HEK293 (cell line): ENCODE results near the gene ARHGAP10.

Experiments
- CTCF ChIA-PET: fragments of 350-600 bp; formaldehyde crosslinking; extraction: SDS; loops from one replicate; lab custom pipeline; 2021; ENCODE audit warnings: antibody characterized with exemption; lab: Yijun Ruan, JAX
- POLR2A ChIA-PET: fragments of 300-600 bp; formaldehyde crosslinking; extraction: SDS; loops from one replicate; lab custom pipeline; 2020; ENCODE audit warnings: antibody characterized with exemption, inconsistent platforms; lab: Yijun Ruan, JAX
- H3K27ac ChIP-seq: fragments of 200-500 bp; sonication (Bioruptor generic); 2 replicates; pipeline ENCODE4 v1.5.1; 2014; ENCODE audit warnings: low read depth, low read length, control low read depth, inconsistent platforms; ENCODE audit errors: extremely low read depth
- H3K36me3 ChIP-seq, 2 experiments: fragments of 200-500 bp in 1 of 2; sonication (Bioruptor generic) in 1 of 2; 1 replicate in 1 of 2; 2 replicates in 1 of 2; pipeline ENCODE4 v1.5.1; 2014 to 2017; ENCODE audit warnings: inconsistent platforms in 2 of 2, low read length in 2 of 2; ENCODE audit not compliant: control insufficient read depth in 2 of 2, insufficient read depth in 1 of 2
- H3K4me1 ChIP-seq: fragments of 200-500 bp; sonication (Bioruptor generic); 2 replicates; pipeline ENCODE4 v1.5.1; 2014; ENCODE audit warnings: mild to moderate bottlenecking, low read length, inconsistent platforms; ENCODE audit not compliant: control insufficient read depth, insufficient read depth
- H3K4me3 ChIP-seq: 2 replicates; pipeline ENCODE4 v1.5.1; 2011; ENCODE audit warnings: low read depth, mild to moderate bottlenecking, control low read depth, low read length, moderate library complexity
- H3K9me3 ChIP-seq: fragments of 200-500 bp; sonication (Bioruptor generic); 2 replicates; pipeline ENCODE4 v1.5.1; 2014; ENCODE audit warnings: low read depth, low read length, inconsistent platforms; ENCODE audit not compliant: control insufficient read depth, insufficient read depth
- HOXC10 ChIP-seq: sonication (generic); formaldehyde crosslinking; IDR thresholded peaks from 2 replicates; pipeline ENCODE4 v1.8.1; 2023; ENCODE audit warnings: mild to moderate bottlenecking, missing genetic modification reagents
- KLF16 ChIP-seq: fragments of 450-650 bp; formaldehyde crosslinking; IDR thresholded peaks from 2 replicates; pipeline ENCODE4 v1.5.1; 2017; ENCODE audit warnings: missing biosample characterization, missing genetic modification characterization
- KLF9 ChIP-seq: fragments of 450-650 bp; formaldehyde crosslinking; IDR thresholded peaks from 2 replicates; pipeline ENCODE4 v1.5.1; 2016; ENCODE audit warnings: missing biosample characterization, missing genetic modification characterization, low read depth
- REPIN1 ChIP-seq: fragments of 450-650 bp; formaldehyde crosslinking; IDR thresholded peaks from 2 replicates; pipeline ENCODE4 v1.5.1; 2017; ENCODE audit warnings: missing biosample characterization, missing genetic modification characterization, low read depth
- ZNF112 ChIP-seq: fragments of 450-650 bp; formaldehyde crosslinking; IDR thresholded peaks from 2 replicates; pipeline ENCODE4 v1.5.0; 2017; ENCODE audit warnings: missing biosample characterization, missing genetic modification characterization
- ZNF155 ChIP-seq: fragments of 450-650 bp; formaldehyde crosslinking; IDR thresholded peaks from 2 replicates; pipeline ENCODE4 v1.5.1; 2016; ENCODE audit warnings: missing biosample characterization, missing genetic modification characterization
- ZNF174 ChIP-seq: fragments of 450-650 bp; formaldehyde crosslinking; IDR thresholded peaks from 2 replicates; pipeline ENCODE4 v1.5.0; 2017; ENCODE audit warnings: missing biosample characterization, mild to moderate bottlenecking, missing genetic modification characterization
- ZNF248 ChIP-seq: fragments of 450-650 bp; formaldehyde crosslinking; IDR thresholded peaks from 2 replicates; pipeline ENCODE4 v1.5.1; 2017; ENCODE audit warnings: missing biosample characterization, missing genetic modification characterization
- ZNF311 ChIP-seq: fragments of 450-650 bp; formaldehyde crosslinking; IDR thresholded peaks from 2 replicates; pipeline ENCODE4 v1.5.1; 2017; ENCODE audit warnings: missing biosample characterization, missing genetic modification characterization, borderline replicate concordance
- ZNF548 ChIP-seq: fragments of 450-650 bp; formaldehyde crosslinking; IDR thresholded peaks from 2 replicates; pipeline ENCODE4 v1.5.1; 2016; ENCODE audit warnings: missing biosample characterization, missing genetic modification characterization
- ZNF555 ChIP-seq: fragments of 450-650 bp; formaldehyde crosslinking; conservative IDR thresholded peaks from 2 replicates; pipeline ENCODE4 v1.5.1; 2017; ENCODE audit warnings: missing biosample characterization, mild to moderate bottlenecking, missing genetic modification characterization, inconsistent platforms
- TF ChIP-seq, protein P1 (sequence below): fragments of 450-650 bp; formaldehyde crosslinking; IDR thresholded peaks from 2 replicates; pipeline ENCODE4 v1.5.1; 2016; ENCODE audit warnings: missing biosample characterization, missing genetic modification characterization
- TF ChIP-seq, protein P2 (sequence below): fragments of 450-650 bp; IDR thresholded peaks from 2 replicates; pipeline ENCODE4 v1.5.1; 2018; ENCODE audit warnings: missing biosample characterization, mild to moderate bottlenecking, missing genetic modification characterization
- TF ChIP-seq, protein P3 (sequence below): fragments of 450-650 bp; formaldehyde crosslinking; IDR thresholded peaks from 2 replicates; pipeline ENCODE4 v1.5.1; 2016; ENCODE audit warnings: missing biosample characterization, missing genetic modification characterization
- TF ChIP-seq, protein P4 (sequence below): fragments of 450-650 bp; formaldehyde crosslinking; IDR thresholded peaks from 2 replicates; pipeline ENCODE4 v1.5.1; 2017; ENCODE audit warnings: missing biosample characterization, missing genetic modification characterization

ARHGAP10 gene

DNA sequence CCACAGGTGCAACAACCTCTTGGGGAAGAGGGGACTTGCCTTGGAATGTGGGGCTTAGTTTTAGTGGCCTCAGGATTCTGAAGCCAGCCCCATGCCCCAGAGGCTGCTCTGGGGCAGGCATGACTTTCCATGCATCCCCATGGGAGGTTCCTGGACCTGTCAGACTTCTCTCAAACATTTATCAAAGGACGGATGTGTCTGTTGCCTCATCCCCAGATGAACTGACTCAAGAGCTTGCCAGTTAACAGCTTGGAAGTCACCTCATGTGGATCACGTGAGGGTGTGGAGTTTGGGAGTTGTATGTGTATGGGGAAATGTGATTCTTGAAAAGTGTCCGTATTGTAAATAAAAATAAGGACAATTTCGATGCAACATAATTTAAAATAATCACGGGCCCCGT, 341.5 kb downstream of the ARHGAP10 start:
- ChIA-PET POLR2A (no interaction called here), CTCF (no interaction called here)
- H3K27ac ChIP-seq = no peak overlapping the region
- H3K4me1 ChIP-seq = no peaks in the 10 kb centered on the region
- H3K9me3 ChIP-seq = no peaks in the 10 kb centered on the region; the same call in 1 of the 2 replicates
- peaks cover 0 to 13% of the 10 kb centered on the region in 2 experiments; a peak in 1 of 3 replicates for H3K36me3 ChIP-seq
- TF ChIP-seq ZNF248 (no peak), ZNF555 (tag by site-specific recombination) (no peak), ZNF174 (tag by site-specific recombination) (no peak), ZNF155 (tag by site-specific recombination) (no peak), HOXC10 (no peak), ZNF311 (tag by site-specific recombination) (no peak), KLF16 (tag by site-specific recombination) (no peak), KLF9 (tag by site-specific recombination) (no peak), REPIN1 (tag by site-specific recombination) (no peak)
- TF ChIP-seq, protein P1, sequence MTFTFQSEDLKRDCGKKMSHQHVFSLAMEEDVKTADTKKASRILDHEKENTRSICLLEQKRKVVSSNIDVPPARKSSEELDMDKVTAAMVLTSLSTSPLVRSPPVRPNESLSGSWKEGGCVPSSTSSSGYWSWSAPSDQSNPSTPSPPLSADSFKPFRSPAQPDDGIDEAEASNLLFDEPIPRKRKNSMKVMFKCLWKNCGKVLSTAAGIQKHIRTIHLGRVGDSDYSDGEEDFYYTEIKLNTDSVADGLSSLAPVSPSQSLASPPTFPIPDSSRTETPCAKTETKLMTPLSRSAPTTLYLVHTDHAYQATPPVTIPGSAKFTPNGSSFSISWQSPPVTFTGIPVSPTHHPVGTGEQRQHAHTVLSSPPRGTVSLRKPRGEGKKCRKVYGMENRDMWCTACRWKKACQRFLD = no peak
- TF ChIP-seq, protein P2, sequence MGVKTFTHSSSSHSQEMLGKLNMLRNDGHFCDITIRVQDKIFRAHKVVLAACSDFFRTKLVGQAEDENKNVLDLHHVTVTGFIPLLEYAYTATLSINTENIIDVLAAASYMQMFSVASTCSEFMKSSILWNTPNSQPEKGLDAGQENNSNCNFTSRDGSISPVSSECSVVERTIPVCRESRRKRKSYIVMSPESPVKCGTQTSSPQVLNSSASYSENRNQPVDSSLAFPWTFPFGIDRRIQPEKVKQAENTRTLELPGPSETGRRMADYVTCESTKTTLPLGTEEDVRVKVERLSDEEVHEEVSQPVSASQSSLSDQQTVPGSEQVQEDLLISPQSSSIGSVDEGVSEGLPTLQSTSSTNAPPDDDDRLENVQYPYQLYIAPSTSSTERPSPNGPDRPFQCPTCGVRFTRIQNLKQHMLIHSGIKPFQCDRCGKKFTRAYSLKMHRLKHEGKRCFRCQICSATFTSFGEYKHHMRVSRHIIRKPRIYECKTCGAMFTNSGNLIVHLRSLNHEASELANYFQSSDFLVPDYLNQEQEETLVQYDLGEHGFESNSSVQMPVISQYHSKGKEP = no peak
- TF ChIP-seq, protein P3, sequence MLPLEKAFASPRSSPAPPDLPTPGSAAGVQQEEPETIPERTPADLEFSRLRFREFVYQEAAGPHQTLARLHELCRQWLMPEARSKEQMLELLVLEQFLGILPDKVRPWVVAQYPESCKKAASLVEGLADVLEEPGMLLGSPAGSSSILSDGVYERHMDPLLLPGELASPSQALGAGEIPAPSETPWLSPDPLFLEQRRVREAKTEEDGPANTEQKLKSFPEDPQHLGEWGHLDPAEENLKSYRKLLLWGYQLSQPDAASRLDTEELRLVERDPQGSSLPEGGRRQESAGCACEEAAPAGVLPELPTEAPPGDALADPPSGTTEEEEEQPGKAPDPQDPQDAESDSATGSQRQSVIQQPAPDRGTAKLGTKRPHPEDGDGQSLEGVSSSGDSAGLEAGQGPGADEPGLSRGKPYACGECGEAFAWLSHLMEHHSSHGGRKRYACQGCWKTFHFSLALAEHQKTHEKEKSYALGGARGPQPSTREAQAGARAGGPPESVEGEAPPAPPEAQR (tag by site-specific recombination) = no peak
- no peak overlapping the region for H3K4me3 ChIP-seq

DNA sequence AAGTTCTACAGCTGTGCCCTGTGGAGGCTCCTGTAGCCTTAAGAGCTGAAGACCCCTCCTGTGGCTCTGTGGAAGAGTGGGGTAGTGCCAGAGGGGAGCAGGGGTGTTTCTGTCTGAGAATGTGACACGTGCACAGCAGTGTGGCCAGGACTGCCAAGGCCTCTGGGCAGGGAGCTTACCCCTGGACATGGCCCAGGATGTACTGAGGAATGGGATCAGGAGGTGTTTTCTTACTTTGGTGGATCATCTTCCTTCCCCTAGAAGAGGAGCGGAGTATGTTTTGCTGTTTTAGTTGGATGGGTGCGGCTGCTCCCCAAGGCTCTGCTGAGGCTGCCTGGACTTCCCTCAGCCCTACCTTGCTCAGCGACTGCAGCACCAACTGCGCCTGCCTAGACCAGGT, 342.6 kb downstream of the ARHGAP10 start:
- TF ChIP-seq, protein P4, sequence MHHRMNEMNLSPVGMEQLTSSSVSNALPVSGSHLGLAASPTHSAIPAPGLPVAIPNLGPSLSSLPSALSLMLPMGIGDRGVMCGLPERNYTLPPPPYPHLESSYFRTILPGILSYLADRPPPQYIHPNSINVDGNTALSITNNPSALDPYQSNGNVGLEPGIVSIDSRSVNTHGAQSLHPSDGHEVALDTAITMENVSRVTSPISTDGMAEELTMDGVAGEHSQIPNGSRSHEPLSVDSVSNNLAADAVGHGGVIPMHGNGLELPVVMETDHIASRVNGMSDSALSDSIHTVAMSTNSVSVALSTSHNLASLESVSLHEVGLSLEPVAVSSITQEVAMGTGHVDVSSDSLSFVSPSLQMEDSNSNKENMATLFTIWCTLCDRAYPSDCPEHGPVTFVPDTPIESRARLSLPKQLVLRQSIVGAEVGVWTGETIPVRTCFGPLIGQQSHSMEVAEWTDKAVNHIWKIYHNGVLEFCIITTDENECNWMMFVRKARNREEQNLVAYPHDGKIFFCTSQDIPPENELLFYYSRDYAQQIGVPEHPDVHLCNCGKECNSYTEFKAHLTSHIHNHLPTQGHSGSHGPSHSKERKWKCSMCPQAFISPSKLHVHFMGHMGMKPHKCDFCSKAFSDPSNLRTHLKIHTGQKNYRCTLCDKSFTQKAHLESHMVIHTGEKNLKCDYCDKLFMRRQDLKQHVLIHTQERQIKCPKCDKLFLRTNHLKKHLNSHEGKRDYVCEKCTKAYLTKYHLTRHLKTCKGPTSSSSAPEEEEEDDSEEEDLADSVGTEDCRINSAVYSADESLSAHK = no peak
- H3K36me3 ChIP-seq = peaks cover 0 to 15% of the 10 kb centered on the region in 2 experiments; a peak in 1 of 3 replicates

DNA sequence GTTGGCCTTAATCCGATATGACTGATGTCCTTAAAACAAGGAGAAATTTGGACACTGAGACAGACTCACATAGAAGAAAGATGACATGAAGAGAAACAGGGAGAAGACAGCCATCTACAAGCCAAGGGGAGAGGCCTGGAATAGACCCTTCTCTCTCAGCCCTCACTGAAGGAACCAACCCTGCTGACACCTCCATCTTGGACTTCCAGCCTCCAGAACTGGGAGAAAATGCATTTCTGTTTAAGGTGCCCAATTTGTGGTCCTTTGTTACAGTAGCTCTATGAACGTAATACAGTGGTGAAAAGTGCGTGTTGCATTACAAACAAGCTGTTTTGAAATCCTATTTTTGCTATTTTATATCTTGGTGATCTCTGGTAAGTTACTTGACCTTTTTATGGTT, 343.6 kb downstream of the ARHGAP10 start:
- Histone ChIP-seq H3K4me1 (no peaks in the 10 kb centered on the region), H3K9me3 (no peaks in the 10 kb centered on the region; the same call in 1 of the 2 replicates), H3K4me3 (no peak overlapping the region), H3K27ac (no peak overlapping the region), H3K36me3 (peaks cover 0 to 19% of the 10 kb centered on the region in 2 experiments; a peak in 1 of 3 replicates)
- CTCF ChIA-PET = interaction anchor here (0.7 kb wide), 1 partner anchor 1015 kb away, joined by 3 read pairs; no protein-coding TSS in a partner anchor
- TF ChIP-seq ZNF548 (tag by site-specific recombination) (peak; percentile 92), ZNF112 (tag by site-specific recombination) (no peak)
- POLR2A ChIA-PET = no interaction called here

More for the DNA sequence above, 342.6 kb downstream of the ARHGAP10 start:
- POLR2A ChIA-PET = no interaction called here
- Histone ChIP-seq H3K4me1 (no peaks in the 10 kb centered on the region), H3K27ac (no peak overlapping the region), H3K4me3 (no peak overlapping the region), H3K9me3 (no peaks in the 10 kb centered on the region; the same call in 1 of the 2 replicates)
- CTCF ChIA-PET = no interaction called here
